ENCODE measurements around the gene EIF3B.
"Not testable (repeated sequence)": the region's sequence is repeated elsewhere in the genome, so short reads cannot be mapped to it uniquely, and the experiment has no call there.

EIF3B gene

GRCh38 chr7:2347351-2348063 lies 7.1 kb upstream of the EIF3B start:
- DNase-seq (ENCODE audit: low read depth in 2 of 3, low spot score in 2 of 3): not testable (repeated sequence)

GRCh38 chr7:2350055-2350454 lies 4.6 kb upstream of the EIF3B start:
- no peak for DNase-seq (ENCODE audit: low read depth in 2 of 3, low spot score in 2 of 3)

GRCh38 chr7:2350861-2351260 lies 3.8 kb upstream of the EIF3B start:
- no peak for DNase-seq (ENCODE audit: low read depth in 2 of 3, low spot score in 2 of 3)

GRCh38 chr7:2353113-2353935 lies 1.3 kb upstream of the EIF3B start:
- no peak for DNase-seq (ENCODE audit: low read depth in 2 of 3, low spot score in 2 of 3)

GRCh38 chr7:2353936-2354185 lies 766 bp upstream of the EIF3B start:
- peak; percentile 80 to 85 (median 84) for DNase-seq (ENCODE audit: low read depth in 2 of 3, low spot score in 2 of 3)

GRCh38 chr7:2354939-2355704 lies 495 bp downstream of the EIF3B start:
- peak in 1 of 3 experiments; percentile 8 for DNase-seq (ENCODE audit: low read depth in 2 of 3, low spot score in 2 of 3)

- no peak for DNase-seq (ENCODE audit: low read depth in 2 of 3, low spot score in 2 of 3)
Measured at GRCh38 chr7:2355705-2356008, 1.0 kb downstream of the EIF3B start.

- DNase-seq (ENCODE audit: low read depth in 2 of 3, low spot score in 2 of 3): no peak
Measured at GRCh38 chr7:2357165-2357564, 2.5 kb downstream of the EIF3B start.

GRCh38 chr7:2357571-2357970 lies 2.9 kb downstream of the EIF3B start:
- DNase-seq (ENCODE audit: low read depth in 2 of 3, low spot score in 2 of 3): no peak

GRCh38 chr7:2358968-2359527 lies 4.4 kb downstream of the EIF3B start:
- no peak for DNase-seq (ENCODE audit: low read depth in 2 of 3, low spot score in 2 of 3)

GRCh38 chr7:2359610-2360009 lies 5.0 kb downstream of the EIF3B start:
- DNase-seq (ENCODE audit: low read depth in 2 of 3, low spot score in 2 of 3): no peak

GRCh38 chr7:2360796-2361195 lies 6.2 kb downstream of the EIF3B start:
- DNase-seq (ENCODE audit: low read depth in 2 of 3, low spot score in 2 of 3): no peak

GRCh38 chr7:2362385-2363088 lies 7.9 kb downstream of the EIF3B start:
- DNase-seq (ENCODE audit: low read depth in 2 of 3, low spot score in 2 of 3): no peak

GRCh38 chr7:2369139-2369538 lies 14.5 kb downstream of the EIF3B start:
- DNase-seq (ENCODE audit: low read depth in 2 of 3, low spot score in 2 of 3): no peak

GRCh38 chr7:2371329-2371728 lies 16.7 kb downstream of the EIF3B start:
- no peak for DNase-seq (ENCODE audit: low read depth in 2 of 3, low spot score in 2 of 3)

- DNase-seq (ENCODE audit: low read depth in 2 of 3, low spot score in 2 of 3): no peak
Measured at GRCh38 chr7:2372724-2373123, 18.1 kb downstream of the EIF3B start.

- no peak for DNase-seq (ENCODE audit: low read depth in 2 of 3, low spot score in 2 of 3)
Measured at GRCh38 chr7:2373124-2373556, 18.5 kb downstream of the EIF3B start.

GRCh38 chr7:2373646-2374045 lies 19.0 kb downstream of the EIF3B start:
- DNase-seq (ENCODE audit: low read depth in 2 of 3, low spot score in 2 of 3): no peak

- no peak for DNase-seq (ENCODE audit: low read depth in 2 of 3, low spot score in 2 of 3)
Measured at GRCh38 chr7:2374401-2374800, 19.8 kb downstream of the EIF3B start.

GRCh38 chr7:2374830-2375728 lies 20.5 kb downstream of the EIF3B start:
- DNase-seq (ENCODE audit: low read depth in 2 of 3, low spot score in 2 of 3): no peak
